ENCODE measurements around the gene TGFBR3L. TPM values are rescaled to one million over a fixed set of nuclear protein-coding genes. Genes with fewer than 3 reads are reported as not detected.

Gene TGFBR3L
- total RNA-seq, 1 donor from 2014 or later = not detected

DNA sequence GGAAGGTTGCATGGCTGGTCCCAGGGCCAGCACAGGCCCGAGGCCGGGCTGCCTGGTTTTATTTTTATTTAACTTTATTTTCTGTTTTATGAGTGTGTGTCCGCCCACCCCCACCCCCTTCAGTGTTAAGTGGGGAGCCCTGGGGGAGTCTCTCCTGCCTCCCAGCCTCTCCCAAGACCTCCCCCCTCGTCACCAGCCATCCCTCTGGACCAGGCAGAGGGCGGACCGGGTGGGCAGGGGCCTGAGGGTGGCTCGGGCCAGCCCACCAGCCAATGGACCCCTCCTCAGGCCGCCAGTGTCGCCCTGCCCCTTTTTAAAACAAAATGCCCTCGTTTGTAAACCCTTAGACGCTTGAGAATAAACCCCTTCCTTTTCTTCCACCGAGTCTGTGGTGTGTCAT is 531 bp upstream of the TGFBR3L start:
- H3K4me3 Mint-ChIP-seq (ENCODE audit: unreplicated experiment) = no peak overlapping the region
- peaks cover 21% of the 10 kb centered on the region for H3K27me3 Mint-ChIP-seq (ENCODE audit: unreplicated experiment)
- no peak overlapping the region for H3K27ac Mint-ChIP-seq (ENCODE audit: unreplicated experiment)
- TF ChIP-seq, protein P1, sequence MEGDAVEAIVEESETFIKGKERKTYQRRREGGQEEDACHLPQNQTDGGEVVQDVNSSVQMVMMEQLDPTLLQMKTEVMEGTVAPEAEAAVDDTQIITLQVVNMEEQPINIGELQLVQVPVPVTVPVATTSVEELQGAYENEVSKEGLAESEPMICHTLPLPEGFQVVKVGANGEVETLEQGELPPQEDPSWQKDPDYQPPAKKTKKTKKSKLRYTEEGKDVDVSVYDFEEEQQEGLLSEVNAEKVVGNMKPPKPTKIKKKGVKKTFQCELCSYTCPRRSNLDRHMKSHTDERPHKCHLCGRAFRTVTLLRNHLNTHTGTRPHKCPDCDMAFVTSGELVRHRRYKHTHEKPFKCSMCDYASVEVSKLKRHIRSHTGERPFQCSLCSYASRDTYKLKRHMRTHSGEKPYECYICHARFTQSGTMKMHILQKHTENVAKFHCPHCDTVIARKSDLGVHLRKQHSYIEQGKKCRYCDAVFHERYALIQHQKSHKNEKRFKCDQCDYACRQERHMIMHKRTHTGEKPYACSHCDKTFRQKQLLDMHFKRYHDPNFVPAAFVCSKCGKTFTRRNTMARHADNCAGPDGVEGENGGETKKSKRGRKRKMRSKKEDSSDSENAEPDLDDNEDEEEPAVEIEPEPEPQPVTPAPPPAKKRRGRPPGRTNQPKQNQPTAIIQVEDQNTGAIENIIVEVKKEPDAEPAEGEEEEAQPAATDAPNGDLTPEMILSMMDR (IDR thresholded peaks at IDR 0.05; ENCODE audit: unreplicated experiment) = no peak
- H3K4me1 Mint-ChIP-seq (ENCODE audit: unreplicated experiment) = peaks cover 7% of the 10 kb centered on the region
- no peaks in the 10 kb centered on the region for H3K9me3 Mint-ChIP-seq (ENCODE audit: unreplicated experiment)
- peaks cover 7% of the 10 kb centered on the region for H3K36me3 Mint-ChIP-seq (ENCODE audit: low read depth, unreplicated experiment)
- DNase-seq (ENCODE audit: low spot score) = no peak

DNA sequence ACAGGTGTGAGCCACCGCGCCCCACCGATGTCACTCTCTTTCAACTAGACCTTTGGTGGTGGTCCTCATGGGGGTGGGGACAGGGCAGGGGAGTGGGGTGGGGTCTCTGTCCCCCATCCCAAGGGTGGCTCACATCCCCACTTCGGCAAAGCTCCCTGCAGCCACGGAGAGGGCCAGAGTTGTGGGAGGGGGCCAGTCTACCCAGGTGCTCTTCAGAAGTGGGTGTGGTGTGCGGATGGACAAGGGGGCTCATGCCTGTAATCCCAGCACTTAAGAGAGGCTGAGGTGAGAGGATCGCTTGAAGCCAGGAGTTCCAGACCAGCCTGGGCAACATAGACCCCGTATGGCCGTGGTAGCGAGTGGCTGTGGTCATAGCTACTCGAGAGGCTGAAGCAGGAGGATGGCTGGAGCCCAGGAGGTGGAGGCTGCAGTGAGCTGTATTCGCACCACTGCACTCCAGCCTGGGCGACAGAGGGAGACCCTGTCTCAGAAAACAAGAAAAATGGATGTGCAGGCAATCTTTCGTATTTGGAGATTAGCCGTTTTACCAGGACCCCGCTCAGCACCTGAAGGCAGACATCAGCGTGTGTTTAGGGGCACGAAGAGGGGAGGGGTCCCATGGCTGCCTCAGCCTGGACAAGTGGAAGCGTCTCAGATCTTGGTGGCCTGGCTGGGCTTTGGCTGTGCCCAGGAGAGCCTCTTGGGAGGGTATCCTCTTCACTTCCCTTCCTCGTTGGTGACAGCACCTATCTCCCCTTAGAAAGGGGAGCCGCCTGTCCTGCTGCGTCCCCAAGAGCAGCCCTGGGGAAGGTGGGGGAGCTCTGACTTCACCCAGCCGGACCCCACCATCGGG is 846 bp downstream of the TGFBR3L start:
- no peak overlapping the region for H3K27ac Mint-ChIP-seq (ENCODE audit: unreplicated experiment)
- no peak for DNase-seq (ENCODE audit: low spot score)
- no peaks in the 10 kb centered on the region for H3K9me3 Mint-ChIP-seq (ENCODE audit: unreplicated experiment)
- peaks cover 7% of the 10 kb centered on the region for H3K36me3 Mint-ChIP-seq (ENCODE audit: low read depth, unreplicated experiment)
- TF ChIP-seq, protein P1 (IDR thresholded peaks at IDR 0.05; ENCODE audit: unreplicated experiment) = no peak
- H3K4me1 Mint-ChIP-seq (ENCODE audit: unreplicated experiment) = peaks cover 12% of the 10 kb centered on the region
- peak overlapping the region; percentile 69 for H3K4me3 Mint-ChIP-seq (ENCODE audit: unreplicated experiment)
- H3K27me3 Mint-ChIP-seq (ENCODE audit: unreplicated experiment) = peaks cover 23% of the 10 kb centered on the region

DNA sequence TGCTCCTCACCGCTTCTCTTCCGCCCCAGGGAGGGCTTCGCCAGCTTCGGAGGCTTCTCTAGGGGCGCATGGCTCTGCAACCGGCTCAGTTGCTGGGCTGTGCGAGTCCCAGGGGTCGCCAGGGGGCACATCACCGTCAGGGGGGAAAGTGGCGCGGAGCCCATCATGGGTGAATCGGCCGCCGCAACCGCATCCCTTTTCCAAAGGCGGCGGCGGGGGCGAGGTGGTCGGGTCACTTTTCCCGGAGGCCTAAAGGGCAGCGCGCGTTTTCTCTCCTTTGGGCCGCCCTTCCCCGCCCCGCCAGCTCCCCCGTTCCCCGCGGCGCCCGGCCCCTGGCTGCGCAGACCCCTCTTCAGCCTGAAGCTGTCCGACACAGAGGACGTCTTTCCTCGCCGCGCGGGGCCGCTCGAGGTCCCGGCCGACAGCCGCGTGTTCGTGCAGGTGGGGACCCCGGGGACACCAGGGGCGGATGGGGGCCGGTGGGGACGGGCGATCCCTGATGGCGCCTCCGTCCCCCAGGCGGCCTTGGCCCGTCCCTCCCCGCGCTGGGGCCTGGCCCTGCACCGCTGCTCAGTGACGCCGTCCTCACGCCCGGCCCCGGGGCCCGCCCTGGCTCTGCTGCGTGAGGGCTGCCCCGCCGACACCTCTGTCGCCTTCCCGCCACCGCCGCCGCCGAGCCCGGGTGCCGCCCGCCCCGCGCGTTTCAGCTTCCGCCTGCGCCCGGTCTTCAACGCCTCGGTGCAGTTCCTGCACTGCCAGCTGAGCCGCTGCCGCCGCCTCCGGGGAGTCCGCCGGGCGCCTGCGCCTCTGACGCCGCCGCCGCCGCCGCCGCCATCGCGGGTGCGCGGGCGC is 1.7 kb downstream of the TGFBR3L start:
- H3K27me3 Mint-ChIP-seq (ENCODE audit: unreplicated experiment) = peaks cover 23% of the 10 kb centered on the region

DNA sequence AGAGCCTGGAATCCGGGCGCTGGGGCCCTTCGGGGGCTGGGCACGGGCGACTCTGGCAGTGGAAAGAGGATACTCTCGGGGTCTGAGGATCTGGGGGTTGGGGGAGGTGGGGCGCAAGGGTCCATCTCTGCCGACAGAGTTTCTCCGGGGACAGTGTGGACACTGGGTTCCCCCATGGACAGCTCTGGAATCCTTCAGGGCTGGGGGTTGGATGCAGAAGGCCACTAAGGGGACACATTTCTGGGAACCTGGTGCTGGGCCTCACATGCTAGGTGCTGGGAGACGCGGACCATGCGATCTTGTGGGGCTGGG is 2.3 kb downstream of the TGFBR3L start:
- H3K9me3 Mint-ChIP-seq (ENCODE audit: unreplicated experiment) = no peaks in the 10 kb centered on the region
- TF ChIP-seq, protein P1 (IDR thresholded peaks at IDR 0.05; ENCODE audit: unreplicated experiment) = no peak
- DNase-seq (ENCODE audit: low spot score) = no peak
- peaks cover 12% of the 10 kb centered on the region for H3K4me1 Mint-ChIP-seq (ENCODE audit: unreplicated experiment)
- H3K27ac Mint-ChIP-seq (ENCODE audit: unreplicated experiment) = no peak overlapping the region
- H3K27me3 Mint-ChIP-seq (ENCODE audit: unreplicated experiment) = peaks cover 23% of the 10 kb centered on the region
- peak overlapping the region; percentile 89 for H3K4me3 Mint-ChIP-seq (ENCODE audit: unreplicated experiment)
- H3K36me3 Mint-ChIP-seq (ENCODE audit: low read depth, unreplicated experiment) = peaks cover 8% of the 10 kb centered on the region

More for the DNA sequence above, 1.7 kb downstream of the TGFBR3L start:
- H3K9me3 Mint-ChIP-seq (ENCODE audit: unreplicated experiment) = no peaks in the 10 kb centered on the region
- H3K4me1 Mint-ChIP-seq (ENCODE audit: unreplicated experiment) = peaks cover 12% of the 10 kb centered on the region
- no peak overlapping the region for H3K27ac Mint-ChIP-seq (ENCODE audit: unreplicated experiment)
- H3K4me3 Mint-ChIP-seq (ENCODE audit: unreplicated experiment) = no peak overlapping the region
- H3K36me3 Mint-ChIP-seq (ENCODE audit: low read depth, unreplicated experiment) = peaks cover 7% of the 10 kb centered on the region
- TF ChIP-seq, protein P1 (IDR thresholded peaks at IDR 0.05; ENCODE audit: unreplicated experiment) = no peak
- DNase-seq (ENCODE audit: low spot score) = no peak
